Loucy (cell line): ENCODE results near the gene NEK4.

Experiments
- H2AFZ ChIP-seq: fragments of 200-600 bp; sonication (generic); 2 replicates; pipeline ENCODE4 v1.6.0; 2016; ENCODE audit warnings: antibody characterized with exemption, mild to moderate bottlenecking, low read length, moderate library complexity
- H3F3A ChIP-seq: fragments of 200-600 bp; 2 replicates; pipeline ENCODE4 v1.6.0; 2016; ENCODE audit warnings: antibody characterized with exemption, low read depth, mild to moderate bottlenecking
- H3K27me3 ChIP-seq: fragments of 200-600 bp; sonication (generic); 2 replicates; pipeline ENCODE4 v1.6.1; 2014; ENCODE audit warnings: low read length, mild to moderate bottlenecking; ENCODE audit not compliant: insufficient read depth, poor library complexity, severe bottlenecking
- H3K36me3 ChIP-seq: fragments of 200-600 bp; sonication (generic); 2 replicates; pipeline ENCODE4 v1.6.1; 2016; ENCODE audit warnings: low read length; ENCODE audit not compliant: insufficient read depth
- H3K4me1 ChIP-seq: fragments of 200-600 bp; sonication (generic); 2 replicates; pipeline ENCODE4 v1.5.1; 2014; ENCODE audit warnings: low read length, mild to moderate bottlenecking; ENCODE audit not compliant: insufficient read depth, poor library complexity, severe bottlenecking
- H3K4me2 ChIP-seq: fragments of 200-600 bp; sonication (generic); 2 replicates; pipeline ENCODE4 v1.6.0; 2014; ENCODE audit warnings: antibody characterized with exemption, low read length, low read depth, mild to moderate bottlenecking; ENCODE audit not compliant: poor library complexity, severe bottlenecking
- H3K4me3 ChIP-seq: fragments of 200-600 bp; sonication (generic); 2 replicates; pipeline ENCODE4 v1.5.1; 2014; ENCODE audit warnings: low read length, mild to moderate bottlenecking, mixed read lengths; ENCODE audit not compliant: poor library complexity, severe bottlenecking
- H3K79me2 ChIP-seq: fragments of 200-600 bp; sonication (generic); 2 replicates; pipeline ENCODE4 v1.6.1; 2014; ENCODE audit warnings: low read length; ENCODE audit not compliant: insufficient read depth
- H3K9ac ChIP-seq: fragments of 200-600 bp; sonication (generic); 2 replicates; pipeline ENCODE4 v1.6.0; 2014; ENCODE audit warnings: mild to moderate bottlenecking, low read depth, low read length, moderate library complexity; ENCODE audit not compliant: poor library complexity, severe bottlenecking
- H3K9me2 ChIP-seq: fragments of 200-600 bp; sonication (generic); replicated peaks from 2 replicates; pipeline ENCODE4 v1.6.1; 2016; ENCODE audit warnings: low read depth, low read length, mixed read lengths
- H3K9me3 ChIP-seq: fragments of 200-600 bp; sonication (generic); 2 replicates; pipeline ENCODE4 v1.6.1; 2014; ENCODE audit warnings: mild to moderate bottlenecking, antibody characterized with exemption, low read length, low read depth; ENCODE audit not compliant: insufficient read depth
- H4K20me1 ChIP-seq: fragments of 200-600 bp; sonication (generic); 2 replicates; pipeline ENCODE4 v1.6.0; 2014; ENCODE audit warnings: antibody characterized with exemption, low read length, mild to moderate bottlenecking; ENCODE audit not compliant: insufficient read depth, poor library complexity, severe bottlenecking
- EZH2phosphoT487 ChIP-seq: fragments of 200-600 bp; IDR thresholded peaks from 2 replicates; pipeline ENCODE4 v1.6.1; 2018; ENCODE audit warnings: antibody characterized with exemption, mild to moderate bottlenecking, moderate library complexity, borderline replicate concordance
- TF ChIP-seq, protein P1 (sequence below): fragments of 200-600 bp; sonication (generic); conservative IDR thresholded peaks from 2 replicates; pipeline ENCODE4 v1.5.1; 2014; ENCODE audit warnings: mild to moderate bottlenecking, antibody characterized with exemption, low read length

NEK4 gene

DNA sequence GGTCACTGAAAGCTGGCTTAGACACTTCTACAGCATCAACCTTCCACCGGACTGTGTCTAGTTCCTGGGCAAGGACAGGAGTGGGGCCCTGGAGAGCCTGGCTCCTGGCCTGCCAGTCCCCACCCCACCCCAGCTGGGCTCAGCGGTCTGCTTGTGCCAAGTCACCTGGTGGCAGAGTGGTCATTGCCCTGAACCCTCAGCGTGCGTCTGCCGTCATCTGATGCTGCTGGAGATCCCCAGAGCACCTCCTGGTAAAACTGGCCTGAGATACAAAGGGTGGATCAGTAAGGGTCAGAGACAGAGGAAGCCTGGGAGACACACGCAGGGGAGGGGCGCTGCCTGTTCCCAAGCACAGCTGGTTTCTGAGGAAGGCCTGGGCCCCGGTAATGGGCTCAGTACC, 43.1 kb upstream of the NEK4 start:
- no peak overlapping the region for H3K4me3 ChIP-seq
- no peaks in the 10 kb centered on the region for H3K27me3 ChIP-seq
- no peaks in the 10 kb centered on the region for H4K20me1 ChIP-seq
- H3K9me2 ChIP-seq, result no peaks in the 10 kb centered on the region
- H2AFZ ChIP-seq, result no peak overlapping the region
- H3K9ac ChIP-seq, result no peak overlapping the region
- H3K9me3 ChIP-seq, result no peaks in the 10 kb centered on the region
- peaks cover 14% of the 10 kb centered on the region for H3K4me1 ChIP-seq
- TF ChIP-seq, protein P1, sequence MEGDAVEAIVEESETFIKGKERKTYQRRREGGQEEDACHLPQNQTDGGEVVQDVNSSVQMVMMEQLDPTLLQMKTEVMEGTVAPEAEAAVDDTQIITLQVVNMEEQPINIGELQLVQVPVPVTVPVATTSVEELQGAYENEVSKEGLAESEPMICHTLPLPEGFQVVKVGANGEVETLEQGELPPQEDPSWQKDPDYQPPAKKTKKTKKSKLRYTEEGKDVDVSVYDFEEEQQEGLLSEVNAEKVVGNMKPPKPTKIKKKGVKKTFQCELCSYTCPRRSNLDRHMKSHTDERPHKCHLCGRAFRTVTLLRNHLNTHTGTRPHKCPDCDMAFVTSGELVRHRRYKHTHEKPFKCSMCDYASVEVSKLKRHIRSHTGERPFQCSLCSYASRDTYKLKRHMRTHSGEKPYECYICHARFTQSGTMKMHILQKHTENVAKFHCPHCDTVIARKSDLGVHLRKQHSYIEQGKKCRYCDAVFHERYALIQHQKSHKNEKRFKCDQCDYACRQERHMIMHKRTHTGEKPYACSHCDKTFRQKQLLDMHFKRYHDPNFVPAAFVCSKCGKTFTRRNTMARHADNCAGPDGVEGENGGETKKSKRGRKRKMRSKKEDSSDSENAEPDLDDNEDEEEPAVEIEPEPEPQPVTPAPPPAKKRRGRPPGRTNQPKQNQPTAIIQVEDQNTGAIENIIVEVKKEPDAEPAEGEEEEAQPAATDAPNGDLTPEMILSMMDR, result no peak
- TF ChIP-seq EZH2phosphoT487, result no peak
- no peaks in the 10 kb centered on the region for H3F3A ChIP-seq
- no peaks in the 10 kb centered on the region for H3K79me2 ChIP-seq
- no peak overlapping the region for H3K4me2 ChIP-seq
- no peaks in the 10 kb centered on the region for H3K36me3 ChIP-seq

DNA sequence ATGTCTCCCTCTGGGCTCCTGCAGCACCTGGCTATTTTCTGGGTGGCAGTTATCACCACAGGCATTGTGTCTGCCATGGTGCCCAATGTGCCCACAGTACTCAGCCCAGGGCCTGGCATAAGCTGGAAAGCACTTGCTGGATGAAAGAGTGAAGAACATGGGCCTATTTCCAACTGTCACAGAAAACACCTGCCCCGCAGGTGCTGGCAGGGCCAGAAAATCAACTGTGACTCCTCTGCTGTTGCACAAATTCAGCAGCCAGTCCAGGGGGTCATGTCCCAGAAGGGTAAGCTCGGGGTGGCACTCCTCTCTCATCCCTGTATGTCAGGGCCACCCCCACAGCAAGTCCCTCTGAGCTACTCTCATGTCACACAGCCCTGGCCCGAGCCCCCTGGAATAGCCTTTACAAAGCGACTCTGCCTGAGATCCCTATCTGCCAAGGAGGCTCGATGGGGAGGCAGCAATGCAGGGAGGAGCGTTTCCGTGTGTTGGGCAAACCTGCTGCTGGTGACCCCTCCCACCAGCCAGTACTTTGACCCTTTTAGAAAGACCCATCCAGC, 40.8 kb upstream of the NEK4 start:
- no peaks in the 10 kb centered on the region for H3K36me3 ChIP-seq
- peaks cover 14% of the 10 kb centered on the region for H3K4me1 ChIP-seq
- no peaks in the 10 kb centered on the region for H3K27me3 ChIP-seq
- H3F3A ChIP-seq, result no peaks in the 10 kb centered on the region
- no peak overlapping the region for H3K9ac ChIP-seq
- H3K4me2 ChIP-seq, result no peak overlapping the region
- no peaks in the 10 kb centered on the region for H3K9me3 ChIP-seq
- no peak overlapping the region for H2AFZ ChIP-seq
- H3K9me2 ChIP-seq, result no peaks in the 10 kb centered on the region
- no peaks in the 10 kb centered on the region for H3K79me2 ChIP-seq
- no peak overlapping the region for H3K4me3 ChIP-seq
- no peaks in the 10 kb centered on the region for H4K20me1 ChIP-seq
- TF ChIP-seq, protein P1, result no peak
- TF ChIP-seq EZH2phosphoT487, result no peak

DNA sequence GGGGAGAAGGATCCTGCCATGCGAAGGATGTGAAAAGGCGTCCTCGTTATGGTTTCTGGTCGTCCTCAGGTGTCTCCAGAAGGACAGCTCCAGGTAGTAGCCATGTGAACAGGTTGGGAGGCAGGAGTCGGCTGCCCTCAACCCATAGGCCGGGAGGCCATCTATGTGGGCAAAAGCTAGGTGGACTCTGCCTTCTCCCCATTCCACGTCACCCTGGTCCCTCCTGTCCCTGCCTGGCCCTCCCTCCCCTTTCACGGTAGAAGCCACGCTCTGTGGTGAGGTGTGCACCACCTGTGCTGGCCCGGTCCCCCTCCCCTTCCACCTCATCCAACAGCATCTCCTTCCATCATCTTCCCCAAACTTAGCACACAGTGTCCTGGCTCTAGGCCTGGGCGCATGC, 40.2 kb upstream of the NEK4 start:
- no peak overlapping the region for H3K4me2 ChIP-seq
- no peaks in the 10 kb centered on the region for H3K79me2 ChIP-seq
- no peak overlapping the region for H3K9ac ChIP-seq
- H3K27me3 ChIP-seq, result no peaks in the 10 kb centered on the region
- H2AFZ ChIP-seq, result no peak overlapping the region
- H3K9me3 ChIP-seq, result no peaks in the 10 kb centered on the region
- TF ChIP-seq EZH2phosphoT487, result no peak
- TF ChIP-seq, protein P1, result no peak
- no peak overlapping the region for H3K4me3 ChIP-seq
- H4K20me1 ChIP-seq, result no peaks in the 10 kb centered on the region
- no peaks in the 10 kb centered on the region for H3K36me3 ChIP-seq
- H3K9me2 ChIP-seq, result no peaks in the 10 kb centered on the region
- peaks cover 14% of the 10 kb centered on the region for H3K4me1 ChIP-seq
- no peaks in the 10 kb centered on the region for H3F3A ChIP-seq
